Calu3 (cell line): ENCODE data around the gene WWOX. TPM values are rescaled to one million over a fixed set of nuclear protein-coding genes. Genes with fewer than 3 reads are reported as not detected.

Experiments
- BruUV-seq: library from RNA; stranded (reverse); fragments of 400-500 nt; replicated peaks from 2 replicates; lab custom pipeline; 2021; lab: Mats Ljungman, UMichigan
- CTCF ChIA-PET: fragments of 300-600 bp; sonication (Branson Sonifier 250); formaldehyde crosslinking; loops from one replicate; lab custom pipeline; 2022; ENCODE audit warnings: antibody characterized with exemption; lab: Charles Lee
- DNase-seq: peaks from one replicate; pipeline ENCODE4 v3.0.0; 2022
- H3K27ac Mint-ChIP-seq: one replicate; pipeline ENCODE4 v1.8.0; 2022; ENCODE audit warnings: mixed read lengths; ENCODE audit not compliant: unreplicated experiment
- H3K27me3 Mint-ChIP-seq: one replicate; pipeline ENCODE4 v1.8.0; 2022; ENCODE audit warnings: mixed read lengths; ENCODE audit not compliant: unreplicated experiment
- H3K36me3 Mint-ChIP-seq: one replicate; pipeline ENCODE4 v1.8.0; 2022; ENCODE audit warnings: mild to moderate bottlenecking, moderate library complexity, mixed read lengths; ENCODE audit not compliant: insufficient read depth, unreplicated experiment
- H3K4me1 Mint-ChIP-seq: one replicate; pipeline ENCODE4 v1.8.0; 2022; ENCODE audit warnings: mild to moderate bottlenecking, low read depth, mixed read lengths; ENCODE audit not compliant: unreplicated experiment
- H3K4me3 Mint-ChIP-seq: one replicate; pipeline ENCODE4 v1.8.0; 2022; ENCODE audit warnings: mild to moderate bottlenecking, low read depth, moderate library complexity, mixed read lengths; ENCODE audit not compliant: unreplicated experiment
- H3K9me3 Mint-ChIP-seq: one replicate; pipeline ENCODE4 v1.8.0; 2022; ENCODE audit warnings: low read depth, mixed read lengths; ENCODE audit not compliant: unreplicated experiment
- CTCF ChIP-seq: fragments of 200-600 bp; IDR thresholded peaks from one replicate; pipeline ENCODE4 v1.8.0; 2022; ENCODE audit warnings: antibody characterized with exemption; ENCODE audit not compliant: unreplicated experiment
- intact Hi-C: fragments of 100-400 bp; cut with micrococcal nuclease; formaldehyde crosslinking; loops from one replicate; pipeline ENCODE4 v1.10.0; 2022; ENCODE audit not compliant: unreplicated experiment
- total RNA-seq: library from RNA; stranded (reverse); gene quantifications from 2 replicates; pipeline ENCODE4 v1.2.3, GENCODE V29; 2022

Gene WWOX
- total RNA-seq, 1 experiment from 2014 or later: 33.5 TPM

DNA sequence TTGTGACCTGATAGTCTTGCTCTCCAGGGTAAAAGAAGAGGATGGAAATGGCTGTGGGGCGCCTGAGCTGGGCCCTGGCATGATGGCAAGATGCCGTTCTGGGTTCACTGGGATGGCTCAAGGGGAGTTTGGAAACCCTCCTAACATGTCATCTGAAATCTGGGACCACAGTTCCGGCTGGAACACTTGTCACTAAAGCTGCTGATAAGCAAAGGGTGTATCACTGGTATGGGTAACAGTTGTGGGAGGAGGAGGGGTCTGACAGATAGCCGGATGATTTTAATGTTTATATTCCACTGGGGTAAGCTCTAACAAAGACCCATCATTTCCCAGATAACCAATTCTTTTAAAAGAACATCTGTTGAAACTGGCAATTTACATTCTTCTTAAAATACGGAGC is 390.2 kb downstream of the WWOX start:
- H3K36me3 Mint-ChIP-seq: no peaks in the 10 kb centered on the region
- H3K4me3 Mint-ChIP-seq: no peak overlapping the region
- CTCF ChIA-PET: no interaction called here
- H3K9me3 Mint-ChIP-seq: peaks cover 6% of the 10 kb centered on the region
- no TSS peak for BruUV-seq
- no peak for TF ChIP-seq CTCF
- H3K27me3 Mint-ChIP-seq: no peaks in the 10 kb centered on the region
- no peaks in the 10 kb centered on the region for H3K4me1 Mint-ChIP-seq
- intact Hi-C loops: loop anchor here (10.0 kb wide), 1 partner anchor 245 kb away; no protein-coding TSS in a partner anchor
- H3K27ac Mint-ChIP-seq: no peak overlapping the region
- DNase-seq: no peak

GRCh38 chr16:78490431-78490830 is 391.0 kb downstream of the WWOX start:
- H3K27me3 Mint-ChIP-seq: no peaks in the 10 kb centered on the region
- no peak overlapping the region for H3K27ac Mint-ChIP-seq
- H3K36me3 Mint-ChIP-seq: no peaks in the 10 kb centered on the region
- CTCF ChIA-PET: interaction anchor here (0.7 kb wide), 1 partner anchor 26 kb away, joined by 4 read pairs; no protein-coding TSS in a partner anchor
- no peak for TF ChIP-seq CTCF
- DNase-seq: no peak
- peaks cover 6% of the 10 kb centered on the region for H3K9me3 Mint-ChIP-seq
- BruUV-seq: no TSS peak
- intact Hi-C loops: no loop called here
- H3K4me3 Mint-ChIP-seq: no peak overlapping the region
- no peaks in the 10 kb centered on the region for H3K4me1 Mint-ChIP-seq

DNA sequence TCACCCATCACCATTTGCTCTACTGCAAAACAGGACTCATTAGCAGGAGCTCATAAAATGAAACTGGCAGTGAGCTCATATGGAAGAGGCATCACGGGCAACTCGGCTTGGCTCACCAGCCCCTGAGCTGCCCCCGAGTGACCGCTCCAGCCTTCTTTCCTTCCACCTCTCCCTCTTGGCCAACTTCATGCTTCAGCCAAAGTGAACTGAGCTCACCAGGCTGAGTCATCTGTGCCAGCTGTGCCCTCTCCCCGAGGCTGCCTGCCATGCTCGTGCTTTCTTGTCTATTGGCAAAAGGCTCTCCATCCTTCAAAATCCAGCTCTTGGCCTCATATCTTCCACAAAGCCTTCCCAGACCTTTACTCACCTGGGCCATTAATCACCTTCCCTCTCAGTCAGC is 391.4 kb downstream of the WWOX start:
- Mint-ChIP-seq H3K4me1 (no peaks in the 10 kb centered on the region), H3K36me3 (no peaks in the 10 kb centered on the region), H3K27ac (no peak overlapping the region), H3K4me3 (no peak overlapping the region), H3K9me3 (peaks cover 6% of the 10 kb centered on the region), H3K27me3 (no peaks in the 10 kb centered on the region)
- intact Hi-C loops: no loop called here
- no peak for DNase-seq
- no TSS peak for BruUV-seq
- no peak for TF ChIP-seq CTCF
- CTCF ChIA-PET: no interaction called here

DNA sequence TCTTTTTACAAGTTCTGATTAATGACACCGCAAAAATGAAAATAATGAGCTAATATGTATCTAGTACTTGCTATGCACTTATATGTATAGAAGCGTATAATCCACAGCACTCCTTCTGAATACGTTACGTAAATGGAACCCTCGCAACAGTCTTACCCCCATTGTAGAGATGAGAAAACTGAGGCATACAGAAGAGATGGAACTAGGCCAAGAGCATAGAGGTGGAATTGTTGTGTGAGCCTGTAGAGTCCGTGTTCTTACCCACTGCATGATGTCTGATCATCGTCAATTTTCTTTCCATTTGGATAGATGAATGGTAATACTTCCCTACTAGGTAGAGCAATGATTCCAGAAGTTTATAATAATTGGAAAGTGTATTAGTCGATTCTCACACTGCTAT is 394.1 kb downstream of the WWOX start:
- CTCF ChIA-PET: interaction anchor here (0.6 kb wide), 1 partner anchor 130 kb away, joined by 4 read pairs; no protein-coding TSS in a partner anchor
- BruUV-seq: no TSS peak
- Mint-ChIP-seq H3K9me3 (peaks cover 4% of the 10 kb centered on the region), H3K27me3 (no peaks in the 10 kb centered on the region), H3K27ac (no peak overlapping the region), H3K4me1 (peaks cover 4% of the 10 kb centered on the region), H3K36me3 (no peaks in the 10 kb centered on the region), H3K4me3 (no peak overlapping the region)
- no peak for DNase-seq
- intact Hi-C loops: no loop called here
- TF ChIP-seq CTCF: no peak
